PFSK-1 (cell line): ENCODE results near the gene OLFM2.

Experiments
- POLR2AphosphoS5 ChIP-seq: IDR thresholded peaks from 2 replicates; pipeline ENCODE4 v1.6.1; 2012; ENCODE audit warnings: low read depth, mild to moderate bottlenecking, control low read depth, low read length, moderate library complexity
- REST ChIP-seq, 2 experiments: IDR thresholded peaks; 2 replicates each; pipeline versions ENCODE4 v1.6.1 to v1.8.0; 2011 to 2012; ENCODE audit warnings: low read depth in 2 of 2, low read length in 2 of 2, control low read depth in 1 of 2, inconsistent platforms in 1 of 2, mild to moderate bottlenecking in 1 of 2, moderate library complexity in 1 of 2; ENCODE audit not compliant: insufficient read depth in 1 of 2
- TAF1 ChIP-seq: IDR thresholded peaks from 2 replicates; pipeline ENCODE4 v1.6.1; 2012; ENCODE audit warnings: low read length, control low read depth, borderline replicate concordance; ENCODE audit not compliant: insufficient read depth

DNA sequence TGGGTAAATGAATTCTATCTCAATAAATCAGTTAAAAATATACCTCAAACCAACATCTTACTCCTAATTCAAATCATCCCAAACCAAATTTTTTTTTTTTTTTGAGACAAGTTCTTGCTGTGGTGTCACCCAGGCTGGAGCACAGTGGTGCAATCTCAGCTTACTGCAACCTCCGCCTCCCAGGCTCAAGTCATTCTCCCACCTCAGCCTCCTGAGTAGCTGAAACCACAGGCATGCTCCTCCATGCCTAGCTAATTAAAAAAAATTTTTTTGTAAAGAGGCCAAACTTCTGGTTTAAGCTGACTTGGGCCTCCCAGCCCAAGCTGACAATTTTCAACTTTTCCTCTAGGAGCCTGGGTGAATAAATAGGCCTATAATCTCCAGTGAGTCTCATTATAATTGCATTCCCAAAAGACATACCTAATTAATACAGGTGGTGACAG is 22.1 kb upstream of the OLFM2 start:
- TF ChIP-seq POLR2AphosphoS5 (no peak), TAF1 (no peak), REST (IDR thresholded peaks at IDR 0.05; ENCODE audit: insufficient read depth in 1 of 2, low read depth in 2 of 2, low read length in 2 of 2) (no peak)
